OCI-LY7 (cell line): ENCODE results near the gene SLC10A7. TPM values are rescaled to one million over a fixed set of nuclear protein-coding genes. Genes with fewer than 3 reads are reported as not detected.

Source experiments
- BruUV-seq: library from RNA; stranded (reverse); fragments of 400-500 nt; replicated peaks from 2 replicates; lab custom pipeline; 2021; lab: Mats Ljungman, UMichigan
- CTCF ChIA-PET: fragments of 300-600 bp; sonication (Branson Sonifier 250); formaldehyde crosslinking; loops from one replicate; lab custom pipeline; 2022; ENCODE audit warnings: antibody characterized with exemption; ENCODE audit not compliant: unreplicated experiment; lab: Charles Lee
- POLR2A ChIA-PET: fragments of 300-600 bp; sonication (Branson Sonifier 250); formaldehyde crosslinking; loops from one replicate; lab custom pipeline; 2022; ENCODE audit warnings: antibody characterized with exemption; lab: Charles Lee
- DNase-seq: peaks from one replicate; pipeline ENCODE4 v3.0.0-alpha.2; 2015; ENCODE audit warnings: low spot score
- H2AFZ ChIP-seq: fragments of 200-600 bp; sonication (generic), shearing (Covaris generic); 2 replicates; pipeline ENCODE4 v1.6.1; 2014; ENCODE audit warnings: mild to moderate bottlenecking, antibody characterized with exemption, low read length, moderate library complexity
- H3K27ac ChIP-seq: fragments of 200-600 bp; sonication (generic); 2 replicates; pipeline ENCODE4 v1.5.1; 2014; ENCODE audit warnings: mixed run types, low read depth, mild to moderate bottlenecking, moderate library complexity, low read length, inconsistent platforms; ENCODE audit not compliant: poor library complexity, severe bottlenecking
- H3K36me3 ChIP-seq: fragments of 200-600 bp; sonication (generic); 2 replicates; pipeline ENCODE4 v1.6.1; 2014; ENCODE audit warnings: mild to moderate bottlenecking, antibody characterized with exemption, low read length, moderate library complexity, mixed read lengths; ENCODE audit not compliant: insufficient read depth
- H3K4me1 ChIP-seq: fragments of 200-600 bp; sonication (generic); 2 replicates; pipeline ENCODE4 v1.5.1; 2014; ENCODE audit warnings: mild to moderate bottlenecking, low read length; ENCODE audit not compliant: insufficient read depth, poor library complexity, severe bottlenecking
- H3K4me2 ChIP-seq: fragments of 200-600 bp; sonication (generic); 2 replicates; pipeline ENCODE4 v1.6.1; 2014; ENCODE audit warnings: mild to moderate bottlenecking, low read length
- H3K4me3 ChIP-seq: fragments of 200-600 bp; sonication (generic); 2 replicates; pipeline ENCODE4 v1.5.1; 2014; ENCODE audit warnings: mild to moderate bottlenecking, low read depth, low read length; ENCODE audit not compliant: poor library complexity, severe bottlenecking
- H3K79me2 ChIP-seq: fragments of 200-600 bp; sonication (generic); 2 replicates; pipeline ENCODE4 v1.6.1; 2016; ENCODE audit warnings: low read depth, mild to moderate bottlenecking, low read length, moderate library complexity, mixed read lengths; ENCODE audit not compliant: insufficient read depth
- H3K9me2 ChIP-seq: fragments of 200-600 bp; sonication (generic); 2 replicates; pipeline ENCODE4 v1.6.1; 2016; ENCODE audit warnings: mild to moderate bottlenecking, low read length, mixed read lengths; ENCODE audit not compliant: insufficient read depth
- H3K9me3 ChIP-seq: fragments of 200-600 bp; sonication (generic); 2 replicates; pipeline ENCODE4 v1.6.1; 2014; ENCODE audit warnings: mild to moderate bottlenecking, mixed run types, low read length, mixed read lengths
- H4K20me1 ChIP-seq: fragments of 200-600 bp; sonication (generic); 2 replicates; pipeline ENCODE4 v1.6.1; 2014; ENCODE audit warnings: mild to moderate bottlenecking, antibody characterized with exemption, low read length, moderate library complexity, mixed read lengths; ENCODE audit not compliant: insufficient read depth
- EZH2phosphoT487 ChIP-seq: fragments of 200-600 bp; sonication (generic); IDR thresholded peaks from 2 replicates; pipeline ENCODE4 v1.6.1; 2018; ENCODE audit warnings: low read depth, borderline replicate concordance, mild to moderate bottlenecking, mixed run types, antibody characterized with exemption, low read length, moderate library complexity, mixed read lengths
- intact Hi-C: fragments of 100-400 bp; cut with micrococcal nuclease; formaldehyde crosslinking; loops from one replicate; pipeline ENCODE4 v1.10.0; 2022; ENCODE audit not compliant: unreplicated experiment
- total RNA-seq, 2 experiments: library from RNA; depleted of rRNA in 1 of 2; stranded (reverse); fragments of >200 nt in 1 of 2; shearing (Covaris generic) in 1 of 2; gene quantifications; 2 replicates each; pipeline ENCODE4 v1.2.3, GENCODE V29; 2014 to 2022
- TF ChIP-seq, protein P1 (sequence below): fragments of 200-600 bp; sonication (generic); conservative IDR thresholded peaks from 2 replicates; pipeline ENCODE4 v1.5.1; 2014; ENCODE audit warnings: mild to moderate bottlenecking, antibody characterized with exemption, low read length, moderate library complexity, mixed read lengths

Gene SLC10A7
- total RNA-seq, 2 experiments from 2014 or later, result 16.8 to 18.9 TPM

GRCh38 chr4:146481246-146481645 is 40.5 kb downstream of the SLC10A7 start:
- intact Hi-C loops, result no loop called here
- no peak for TF ChIP-seq EZH2phosphoT487
- TF ChIP-seq, protein P1, sequence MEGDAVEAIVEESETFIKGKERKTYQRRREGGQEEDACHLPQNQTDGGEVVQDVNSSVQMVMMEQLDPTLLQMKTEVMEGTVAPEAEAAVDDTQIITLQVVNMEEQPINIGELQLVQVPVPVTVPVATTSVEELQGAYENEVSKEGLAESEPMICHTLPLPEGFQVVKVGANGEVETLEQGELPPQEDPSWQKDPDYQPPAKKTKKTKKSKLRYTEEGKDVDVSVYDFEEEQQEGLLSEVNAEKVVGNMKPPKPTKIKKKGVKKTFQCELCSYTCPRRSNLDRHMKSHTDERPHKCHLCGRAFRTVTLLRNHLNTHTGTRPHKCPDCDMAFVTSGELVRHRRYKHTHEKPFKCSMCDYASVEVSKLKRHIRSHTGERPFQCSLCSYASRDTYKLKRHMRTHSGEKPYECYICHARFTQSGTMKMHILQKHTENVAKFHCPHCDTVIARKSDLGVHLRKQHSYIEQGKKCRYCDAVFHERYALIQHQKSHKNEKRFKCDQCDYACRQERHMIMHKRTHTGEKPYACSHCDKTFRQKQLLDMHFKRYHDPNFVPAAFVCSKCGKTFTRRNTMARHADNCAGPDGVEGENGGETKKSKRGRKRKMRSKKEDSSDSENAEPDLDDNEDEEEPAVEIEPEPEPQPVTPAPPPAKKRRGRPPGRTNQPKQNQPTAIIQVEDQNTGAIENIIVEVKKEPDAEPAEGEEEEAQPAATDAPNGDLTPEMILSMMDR, result no peak
- no peaks in the 10 kb centered on the region for H3K9me2 ChIP-seq
- no peak overlapping the region for H2AFZ ChIP-seq
- H3K4me2 ChIP-seq, result no peak overlapping the region
- H3K9me3 ChIP-seq, result peaks cover 6% of the 10 kb centered on the region; the same call in 1 of the 2 replicates
- H3K4me3 ChIP-seq, result no peak overlapping the region
- ChIA-PET CTCF (no interaction called here), POLR2A (interaction anchor here (1.1 kb wide), 1 partner anchor 35 kb away, joined by 3 read pairs; no protein-coding TSS in a partner anchor)
- H3K79me2 ChIP-seq, result no peaks in the 10 kb centered on the region
- H3K27ac ChIP-seq, result no peak overlapping the region
- H4K20me1 ChIP-seq, result no peaks in the 10 kb centered on the region
- no peaks in the 10 kb centered on the region for H3K4me1 ChIP-seq
- DNase-seq, result no peak
- no peaks in the 10 kb centered on the region for H3K36me3 ChIP-seq
- no TSS peak for BruUV-seq

DNA sequence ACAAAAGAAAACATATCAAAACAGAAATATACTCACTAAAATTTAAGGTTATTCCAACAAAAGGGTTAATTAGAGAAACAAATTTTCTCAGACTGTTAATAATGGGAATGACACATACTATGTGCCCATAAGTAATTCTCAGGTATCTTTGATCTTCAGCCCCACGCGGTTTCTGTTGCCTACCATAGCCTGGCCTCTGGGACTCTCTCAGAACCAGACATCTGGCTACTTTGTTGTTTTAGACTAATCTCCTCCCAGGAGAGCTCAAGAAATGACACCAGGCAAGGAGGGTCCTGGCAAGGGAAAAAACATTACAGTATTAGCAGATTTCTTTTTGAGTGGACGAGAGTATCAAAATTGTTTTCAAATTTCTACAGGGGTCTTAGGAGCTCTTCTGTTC is 43.7 kb downstream of the SLC10A7 start:
- Histone ChIP-seq H3K9me2 (no peaks in the 10 kb centered on the region), H3K9me3 (peaks cover 6% of the 10 kb centered on the region; the same call in 1 of the 2 replicates), H3K27ac (no peak overlapping the region), H3K79me2 (no peaks in the 10 kb centered on the region), H2AFZ (no peak overlapping the region), H3K4me2 (no peak overlapping the region), H3K4me3 (no peak overlapping the region), H4K20me1 (no peaks in the 10 kb centered on the region), H3K36me3 (no peaks in the 10 kb centered on the region), H3K4me1 (no peaks in the 10 kb centered on the region)
- intact Hi-C loops, result no loop called here
- CTCF ChIA-PET, result no interaction called here
- TF ChIP-seq, protein P1, result no peak
- TF ChIP-seq EZH2phosphoT487, result no peak
- no peak for DNase-seq
- POLR2A ChIA-PET, result interaction anchor here (1.0 to 1.9 kb wide), 6 partner anchors 9 to 45 kb away, joined by 3 to 5 read pairs (median 3); no protein-coding TSS in a partner anchor
- BruUV-seq, result no TSS peak

DNA sequence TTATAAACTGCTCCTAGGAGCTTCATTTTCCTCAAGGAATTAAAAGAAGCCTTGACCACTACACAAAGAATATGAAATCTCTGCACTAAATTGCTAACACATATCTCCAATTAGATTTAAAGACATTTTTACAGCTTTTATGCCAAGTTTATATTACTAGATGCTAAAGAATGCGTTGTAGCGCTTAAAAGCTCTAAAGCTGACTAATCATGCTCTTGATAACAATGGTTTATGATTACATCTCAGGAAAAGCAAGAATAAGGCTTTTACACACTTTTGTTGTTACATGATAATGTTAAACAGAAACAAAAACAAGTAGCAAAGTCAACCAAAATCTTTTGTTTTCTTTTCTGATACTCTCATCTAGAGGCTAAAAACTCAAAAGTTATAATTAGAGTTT is 44.7 kb downstream of the SLC10A7 start:
- ChIA-PET CTCF (no interaction called here), POLR2A (interaction anchor here (1.0 kb wide), 1 partner anchor 46 kb away, joined by 3 read pairs; no protein-coding TSS in a partner anchor)
- intact Hi-C loops, result no loop called here
- Histone ChIP-seq H3K79me2 (no peaks in the 10 kb centered on the region), H3K4me3 (no peak overlapping the region), H2AFZ (no peak overlapping the region), H4K20me1 (no peaks in the 10 kb centered on the region), H3K4me1 (no peaks in the 10 kb centered on the region), H3K27ac (no peak overlapping the region), H3K36me3 (no peaks in the 10 kb centered on the region), H3K4me2 (no peak overlapping the region), H3K9me3 (no peaks in the 10 kb centered on the region), H3K9me2 (no peaks in the 10 kb centered on the region)
- TF ChIP-seq, protein P1, result no peak
- no peak for TF ChIP-seq EZH2phosphoT487
- no peak for DNase-seq
- no TSS peak for BruUV-seq
